Fibroblast of skin of abdomen (primary cell): ENCODE measurements around the gene CYP1A2.

Experiments used
- DNase-seq: peaks from one replicate; pipeline ENCODE4 v3.0.0-alpha.2; 2013

Gene CYP1A2

DNA sequence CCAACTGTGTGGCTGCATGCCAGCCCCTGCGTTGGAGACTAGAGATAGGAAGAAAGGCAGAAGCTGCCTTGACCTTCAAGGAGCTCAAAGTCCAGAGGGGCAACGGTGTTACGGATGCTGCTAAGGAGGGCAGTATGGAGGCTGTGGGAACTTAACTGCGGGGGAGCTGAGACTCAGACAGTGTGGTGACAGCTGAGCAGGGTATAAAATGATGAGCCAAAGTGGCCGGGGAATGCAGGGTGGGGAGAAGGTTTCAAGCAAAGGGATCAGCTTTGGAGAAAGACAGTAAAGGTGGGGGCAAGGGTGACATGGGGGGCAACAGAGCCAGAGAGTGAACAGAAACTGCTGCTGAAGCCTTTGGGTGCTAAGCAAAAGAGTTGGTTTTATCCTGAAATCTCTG is 6.2 kb upstream of the CYP1A2 start:
- no peak for DNase-seq

DNA sequence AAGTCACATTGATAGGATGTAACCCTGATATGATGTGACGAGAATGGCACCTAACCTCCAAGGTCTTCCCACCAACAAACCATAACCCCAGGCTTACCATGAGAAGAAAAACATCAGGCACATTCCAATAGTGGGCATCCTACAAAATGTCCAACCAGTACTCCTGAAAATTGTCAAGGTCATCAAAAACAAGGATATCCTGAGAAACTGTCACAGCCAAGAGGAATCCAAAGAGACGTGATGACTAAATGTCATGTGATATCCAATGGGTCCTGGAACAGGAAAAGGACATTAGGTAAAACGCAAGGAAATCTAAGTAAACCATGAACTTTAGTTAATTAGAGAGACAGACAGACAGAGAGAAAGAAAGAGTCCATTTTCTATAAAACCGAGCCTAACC is 2.3 kb upstream of the CYP1A2 start:
- DNase-seq: no peak

DNA sequence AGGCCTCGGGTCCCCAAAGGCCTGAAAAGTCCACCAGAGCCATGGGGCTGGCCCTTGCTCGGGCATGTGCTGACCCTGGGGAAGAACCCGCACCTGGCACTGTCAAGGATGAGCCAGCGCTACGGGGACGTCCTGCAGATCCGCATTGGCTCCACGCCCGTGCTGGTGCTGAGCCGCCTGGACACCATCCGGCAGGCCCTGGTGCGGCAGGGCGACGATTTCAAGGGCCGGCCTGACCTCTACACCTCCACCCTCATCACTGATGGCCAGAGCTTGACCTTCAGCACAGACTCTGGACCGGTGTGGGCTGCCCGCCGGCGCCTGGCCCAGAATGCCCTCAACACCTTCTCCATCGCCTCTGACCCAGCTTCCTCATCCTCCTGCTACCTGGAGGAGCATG is 1.2 kb downstream of the CYP1A2 start:
- no peak for DNase-seq

DNA sequence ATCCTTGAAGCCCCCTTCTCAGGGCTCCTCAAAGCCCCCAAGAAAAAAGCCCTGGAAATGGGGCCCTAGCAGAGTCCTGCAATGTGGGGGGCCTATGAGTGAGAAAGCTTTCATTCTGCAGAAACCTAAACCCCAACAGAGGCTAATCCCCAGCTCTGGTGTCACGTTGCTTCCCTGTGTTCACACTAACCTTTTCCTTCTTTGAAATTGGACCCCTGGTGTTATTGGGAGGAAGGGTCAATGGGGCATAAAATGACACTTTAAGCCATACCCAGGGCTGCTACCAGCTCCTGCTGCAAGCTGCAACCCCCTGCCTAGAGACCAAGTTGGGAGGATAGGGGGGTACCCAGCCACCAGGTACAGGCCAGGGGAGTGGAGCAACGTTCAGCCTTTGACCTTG is 2.1 kb downstream of the CYP1A2 start:
- DNase-seq: no peak

DNA sequence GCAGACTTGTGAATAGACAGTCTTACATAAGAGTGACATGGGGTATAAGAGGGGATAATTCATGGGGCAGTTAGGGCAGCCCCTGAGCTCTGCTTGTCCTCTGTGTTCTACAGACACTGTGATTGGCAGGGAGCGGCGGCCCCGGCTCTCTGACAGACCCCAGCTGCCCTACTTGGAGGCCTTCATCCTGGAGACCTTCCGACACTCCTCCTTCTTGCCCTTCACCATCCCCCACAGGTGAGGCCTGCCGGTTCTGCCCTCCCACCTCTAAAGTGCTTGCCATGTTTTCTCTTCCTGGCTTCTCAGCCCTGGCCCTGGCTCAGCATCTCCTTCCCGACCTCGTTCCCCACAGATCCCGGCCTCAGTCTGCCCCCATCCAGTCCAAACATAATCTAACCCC is 3.4 kb downstream of the CYP1A2 start:
- DNase-seq: no peak

DNA sequence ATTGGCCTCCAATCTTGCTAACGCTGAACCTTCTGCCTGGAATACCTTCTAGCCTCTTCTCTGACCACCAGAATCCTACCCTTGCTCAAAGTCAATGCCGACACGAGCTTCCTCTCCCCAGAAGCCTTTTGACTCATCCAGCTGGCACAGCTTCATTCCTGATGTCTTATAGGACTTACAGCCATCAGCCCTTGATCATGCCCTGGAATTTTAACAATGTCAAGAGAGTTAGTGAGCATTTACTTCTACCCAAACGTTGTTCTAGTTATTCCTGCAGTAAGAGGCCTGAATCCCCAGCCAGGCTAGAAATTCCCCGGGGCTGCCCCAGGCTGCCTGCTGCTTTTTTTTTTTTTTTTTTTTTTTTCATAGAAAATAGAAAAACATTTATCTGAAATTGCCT is 3.9 kb downstream of the CYP1A2 start:
- peak; percentile 65 for DNase-seq

DNA sequence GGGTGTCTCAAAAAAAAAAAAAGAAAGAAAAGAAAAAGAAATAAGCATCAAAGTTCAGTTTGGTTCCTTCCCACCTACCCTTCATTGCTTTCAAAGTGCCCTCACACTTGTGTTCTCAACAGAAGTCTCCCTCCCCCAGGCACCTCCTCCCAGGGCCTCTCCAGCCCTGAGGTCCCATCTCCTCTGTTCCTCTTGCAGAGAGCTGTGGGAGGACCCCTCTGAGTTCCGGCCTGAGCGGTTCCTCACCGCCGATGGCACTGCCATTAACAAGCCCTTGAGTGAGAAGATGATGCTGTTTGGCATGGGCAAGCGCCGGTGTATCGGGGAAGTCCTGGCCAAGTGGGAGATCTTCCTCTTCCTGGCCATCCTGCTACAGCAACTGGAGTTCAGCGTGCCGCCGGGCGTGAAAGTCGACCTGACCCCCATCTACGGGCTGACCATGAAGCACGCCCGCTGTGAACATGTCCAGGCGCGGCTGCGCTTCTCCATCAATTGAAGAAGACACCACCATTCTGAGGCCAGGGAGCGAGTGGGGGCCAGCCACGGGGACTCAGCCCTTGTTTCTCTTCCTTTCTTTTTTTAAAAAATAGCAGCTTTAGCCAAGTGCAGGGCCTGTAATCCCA is 6.1 kb downstream of the CYP1A2 start:
- DNase-seq: no peak

DNA sequence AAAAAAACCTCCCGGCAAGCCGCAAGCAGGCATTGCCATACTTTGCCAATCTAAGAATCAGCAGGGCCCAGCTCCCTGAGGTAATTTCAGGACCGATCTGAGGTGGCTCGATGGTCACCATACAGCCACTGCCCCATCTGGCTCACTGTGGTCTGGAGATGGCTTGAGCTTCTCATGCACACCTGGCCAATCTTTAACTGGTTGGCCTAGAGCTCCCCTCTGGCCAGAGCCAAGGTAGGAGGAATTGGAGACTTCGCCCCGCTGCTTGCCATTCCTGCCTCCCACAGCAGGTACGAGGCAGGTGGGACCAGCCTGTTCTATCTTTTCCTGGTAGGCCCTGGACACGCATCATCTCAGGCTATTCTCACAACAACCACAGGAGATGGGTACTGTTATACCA is 10.1 kb downstream of the CYP1A2 start:
- no peak for DNase-seq

DNA sequence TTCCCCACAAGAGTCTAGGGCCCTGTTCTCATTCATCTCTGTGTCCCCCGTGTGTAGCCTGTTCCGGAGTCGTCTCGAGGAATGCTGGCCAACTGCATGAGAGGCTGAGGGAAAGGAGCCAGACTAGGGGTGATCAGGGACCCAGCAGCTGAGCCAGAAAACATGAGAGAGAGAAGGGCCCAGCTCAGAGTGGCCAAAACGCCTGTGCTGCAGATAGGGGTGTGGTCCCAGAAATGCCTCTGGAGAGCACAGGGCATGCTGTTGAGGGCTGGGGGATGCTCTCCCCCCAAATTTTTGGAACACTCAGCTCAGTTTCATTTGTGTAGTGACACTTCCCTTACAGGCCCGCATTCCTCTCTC is 14.1 kb downstream of the CYP1A2 start:
- DNase-seq: no peak

DNA sequence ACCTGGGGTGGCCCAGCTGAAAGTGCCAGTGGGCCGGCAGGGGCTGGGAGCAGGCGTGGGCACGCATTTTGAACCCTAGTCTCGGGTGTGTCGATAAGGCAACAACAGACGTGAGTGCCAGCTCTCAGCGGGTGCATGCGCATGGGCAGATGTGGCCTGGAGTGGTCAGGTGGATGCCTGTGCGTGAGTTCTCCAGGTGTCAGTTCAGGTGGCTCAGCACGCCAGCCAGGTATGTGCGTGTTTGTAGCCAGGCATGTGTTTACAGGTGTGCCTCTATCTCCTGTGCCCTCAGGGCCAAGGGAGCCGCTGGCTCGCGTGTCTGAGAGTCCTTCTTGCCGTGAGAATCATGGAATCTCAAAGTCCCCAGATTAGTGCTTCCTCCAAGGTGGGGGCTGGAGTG is 14.8 kb downstream of the CYP1A2 start:
- no peak for DNase-seq

DNA sequence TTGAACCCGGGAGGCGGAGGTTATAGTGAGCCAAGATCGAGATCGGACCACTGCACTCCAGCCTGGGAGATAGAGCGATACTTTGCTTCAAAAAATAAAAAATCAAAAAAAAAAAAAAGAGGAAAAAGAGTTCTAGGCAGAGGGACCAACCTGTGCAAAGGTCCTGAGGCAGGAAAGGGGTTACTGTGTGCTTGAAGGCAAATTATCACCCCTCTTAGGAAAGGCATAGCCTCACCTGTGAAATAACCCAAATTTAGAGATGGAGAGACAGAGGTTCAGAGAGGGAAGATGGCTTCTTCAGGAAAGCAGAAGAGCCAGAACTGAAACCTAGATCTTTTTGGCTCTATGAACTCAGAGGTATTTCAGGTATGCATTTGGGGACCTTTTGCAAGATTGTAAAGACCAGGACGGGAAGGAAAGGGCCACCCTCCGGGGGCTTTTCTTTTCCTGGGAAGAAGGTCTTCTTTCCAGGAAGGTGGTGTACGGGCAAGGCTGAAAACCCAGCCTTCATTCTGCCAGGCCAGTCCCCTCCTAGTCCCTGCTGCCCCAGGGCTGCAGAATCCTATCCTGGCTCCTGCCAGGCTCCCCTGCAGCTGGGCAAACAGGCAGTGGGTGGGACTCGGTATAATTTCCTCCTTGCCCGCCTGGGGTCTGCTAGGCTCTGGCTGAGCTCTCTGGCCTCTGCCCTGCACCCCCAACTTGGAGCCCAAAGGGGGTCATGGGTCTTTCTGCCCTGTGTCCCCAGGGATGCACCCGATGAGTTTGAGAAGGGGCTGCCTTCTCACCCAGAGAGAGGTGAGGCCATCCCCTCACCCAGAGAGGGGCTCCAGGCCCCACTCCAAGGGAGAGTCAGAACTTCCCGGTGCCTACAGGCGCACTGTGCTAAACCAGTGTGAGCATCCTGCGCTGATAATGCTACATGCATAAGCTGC is 18.8 kb downstream of the CYP1A2 start:
- no peak for DNase-seq

DNA sequence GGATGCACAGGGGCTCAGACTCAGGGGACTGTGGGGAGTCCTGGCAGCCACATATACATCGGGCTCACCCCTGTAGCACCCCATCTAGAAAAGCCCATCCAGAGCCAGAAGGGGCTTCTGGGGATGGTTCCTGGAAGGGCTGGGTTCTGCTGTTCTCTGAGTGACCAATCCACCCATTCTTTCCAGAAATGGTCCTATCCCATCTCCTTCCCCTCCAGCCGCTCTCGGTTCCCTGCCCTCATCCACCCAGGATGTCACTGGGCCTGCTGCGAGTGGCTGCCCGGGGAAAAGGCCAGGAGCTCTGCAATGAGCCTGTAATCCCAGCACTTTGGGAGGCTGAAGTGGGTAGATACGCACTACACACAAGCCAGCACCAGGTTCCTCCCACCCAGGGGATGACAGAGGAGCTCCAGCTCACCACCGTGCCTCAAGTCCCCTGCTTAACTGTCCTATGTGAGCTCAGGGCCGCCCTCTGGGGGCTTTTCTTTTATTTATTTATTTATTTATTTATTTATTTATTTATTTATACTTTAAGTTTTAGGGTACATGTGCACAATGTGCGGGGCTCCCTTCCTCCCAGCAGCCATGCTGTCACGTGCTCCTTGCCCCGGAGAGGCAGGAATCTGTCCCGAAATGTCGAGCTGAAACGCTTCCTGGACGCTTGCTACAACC is 19.6 kb downstream of the CYP1A2 start:
- DNase-seq: no peak

DNA sequence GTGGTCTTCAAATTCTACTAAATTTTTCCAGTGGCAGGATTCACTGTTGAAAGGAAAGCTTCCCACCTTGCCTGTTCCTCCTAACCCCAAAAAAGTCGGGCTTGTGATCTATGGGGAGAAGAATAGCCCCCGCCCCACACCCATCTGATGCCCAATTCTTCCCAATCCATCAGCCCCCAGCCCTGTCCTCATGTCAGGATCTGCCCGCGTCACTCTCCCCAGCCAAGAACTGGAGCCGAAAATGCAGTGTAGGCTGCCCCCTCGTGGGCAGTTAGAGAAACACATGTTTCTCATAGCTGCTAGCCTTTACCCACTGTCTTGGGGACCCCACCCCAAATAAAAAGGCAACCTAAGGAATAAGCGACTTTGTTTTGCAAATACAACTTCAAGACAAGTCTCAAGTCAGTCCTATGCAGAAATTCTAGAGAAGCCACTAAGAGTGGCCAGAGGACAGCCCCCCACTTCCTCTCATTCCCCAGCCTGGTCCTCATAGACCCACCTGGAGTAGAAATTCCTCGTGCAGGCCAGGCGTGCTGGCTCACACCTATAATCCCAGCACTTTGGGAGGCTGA is 20.2 kb downstream of the CYP1A2 start:
- peak; percentile 50 for DNase-seq

DNA sequence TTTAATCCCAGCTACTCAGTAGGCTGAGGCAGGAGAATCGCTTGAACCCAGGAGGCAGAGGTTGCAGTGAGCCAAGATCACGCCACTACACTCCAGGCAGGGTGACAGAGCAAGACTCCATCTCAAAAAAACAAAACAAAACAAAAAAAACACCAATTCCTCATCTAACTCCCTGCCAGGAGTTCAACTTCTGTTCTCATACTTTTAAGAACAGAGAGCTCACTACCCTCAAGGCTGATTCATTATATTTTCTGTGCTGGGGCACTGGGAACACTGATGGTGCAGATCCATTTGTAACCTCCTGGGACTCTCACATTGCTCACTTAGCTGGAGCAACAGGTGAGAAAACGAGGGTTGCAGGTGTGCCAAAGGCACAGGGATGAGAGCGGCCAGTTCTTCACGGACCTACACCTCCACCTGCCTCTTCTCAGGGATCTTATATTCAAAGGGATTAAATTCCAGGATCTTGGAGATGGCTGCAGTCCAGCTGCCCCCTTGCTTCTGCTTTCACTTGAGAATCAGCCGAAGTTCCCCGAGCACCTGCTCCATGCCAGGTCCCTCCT is 20.9 kb downstream of the CYP1A2 start:
- no peak for DNase-seq

DNA sequence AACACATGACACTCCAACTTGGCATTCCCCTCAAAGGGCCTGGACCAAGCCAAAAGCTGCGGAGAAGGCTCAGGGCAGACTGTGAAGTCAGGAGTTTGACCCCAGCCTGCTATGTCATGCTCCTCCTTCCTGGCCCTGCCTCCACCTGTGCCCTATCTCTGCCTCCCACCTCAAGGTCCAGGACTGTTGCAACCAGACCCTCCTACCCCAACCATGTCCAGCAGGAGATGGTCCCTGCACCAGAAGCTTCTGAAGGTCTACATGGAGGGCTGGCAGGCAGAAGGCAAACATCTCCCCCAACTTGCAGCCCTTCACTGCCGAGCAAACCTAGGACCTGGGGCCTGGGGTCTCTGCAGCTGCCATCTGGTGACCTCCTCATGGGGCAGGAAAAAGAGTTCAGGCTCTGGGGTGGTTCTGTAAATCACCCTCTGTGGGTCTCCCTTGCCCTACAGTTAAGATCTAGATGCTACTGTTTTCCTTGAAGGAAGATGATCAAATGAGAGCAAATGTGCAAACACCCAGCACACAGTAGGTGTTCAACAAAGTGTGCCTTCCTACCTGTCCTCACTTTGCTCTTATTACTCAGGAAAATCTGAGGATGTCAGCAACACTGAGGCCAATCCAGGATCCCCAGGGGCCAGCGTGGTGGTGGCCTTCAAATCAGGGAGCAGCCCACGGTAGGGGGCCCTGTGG is 21.7 kb downstream of the CYP1A2 start:
- no peak for DNase-seq

DNA sequence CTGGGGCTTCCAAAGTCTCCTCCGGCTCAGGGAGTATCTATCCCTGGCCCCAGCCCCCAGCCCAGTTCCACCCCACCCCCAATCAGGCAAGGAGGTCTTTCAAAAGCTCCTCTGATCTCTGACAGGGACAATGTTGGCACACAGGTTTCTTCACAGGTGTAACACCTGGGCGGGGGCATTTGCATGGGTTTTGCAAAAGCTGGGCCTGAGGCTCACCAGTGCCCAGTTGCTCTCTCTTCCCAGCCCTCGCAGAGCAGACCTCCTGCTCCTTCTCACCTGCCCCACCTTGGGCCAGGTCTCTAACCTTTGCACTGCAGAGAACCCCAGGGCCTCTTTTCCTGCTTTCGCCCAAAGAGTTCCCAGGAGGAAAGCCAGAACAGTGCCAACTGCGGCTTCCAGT is 24.7 kb downstream of the CYP1A2 start:
- no peak for DNase-seq

DNA sequence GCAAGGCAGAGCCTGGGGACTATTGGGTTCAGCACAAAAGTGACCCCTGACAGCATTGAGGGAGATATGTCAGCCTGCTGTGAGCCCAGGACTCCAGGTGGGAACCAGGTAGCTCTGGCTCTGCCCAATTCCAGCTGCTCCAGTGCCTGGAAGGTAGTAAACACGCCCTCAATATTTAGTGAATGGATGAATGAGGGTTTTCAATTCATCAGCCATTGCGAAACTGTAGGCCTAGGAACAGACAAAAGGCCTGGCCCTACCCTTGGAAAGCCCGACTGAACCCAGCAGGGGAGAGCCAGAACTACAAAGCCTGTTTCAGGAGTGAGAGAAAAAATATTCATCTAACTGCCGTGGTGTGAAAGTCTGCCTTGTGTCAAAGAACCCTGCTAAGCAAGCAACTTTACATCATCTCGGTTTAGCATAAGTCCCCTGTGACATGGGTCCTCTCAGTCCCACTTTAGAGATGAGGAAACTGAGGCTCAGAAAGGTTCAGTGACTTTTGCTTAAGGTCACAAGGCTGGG is 25.1 kb downstream of the CYP1A2 start:
- DNase-seq: no peak

DNA sequence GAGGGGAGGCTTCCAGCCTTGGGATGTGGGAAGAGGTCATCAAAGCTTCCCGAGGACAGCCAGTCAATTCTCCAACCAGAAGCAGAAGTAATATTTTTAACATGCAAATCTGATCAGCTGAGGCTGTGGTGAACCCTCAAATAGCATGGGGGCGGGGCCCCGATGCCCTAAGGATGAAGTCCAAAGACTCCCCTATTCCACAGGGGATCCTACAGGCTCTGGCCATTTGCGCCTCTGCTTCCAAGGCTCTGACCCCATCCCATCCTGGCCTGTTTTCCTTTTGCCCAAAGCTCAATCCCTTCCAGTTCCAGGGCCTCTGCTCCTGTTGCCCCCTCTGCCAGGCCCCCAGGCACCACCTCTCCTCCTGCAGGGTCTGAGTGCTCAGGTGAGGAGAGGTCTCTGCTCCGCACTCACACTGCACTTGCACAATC is 26.5 kb downstream of the CYP1A2 start:
- DNase-seq: no peak

DNA sequence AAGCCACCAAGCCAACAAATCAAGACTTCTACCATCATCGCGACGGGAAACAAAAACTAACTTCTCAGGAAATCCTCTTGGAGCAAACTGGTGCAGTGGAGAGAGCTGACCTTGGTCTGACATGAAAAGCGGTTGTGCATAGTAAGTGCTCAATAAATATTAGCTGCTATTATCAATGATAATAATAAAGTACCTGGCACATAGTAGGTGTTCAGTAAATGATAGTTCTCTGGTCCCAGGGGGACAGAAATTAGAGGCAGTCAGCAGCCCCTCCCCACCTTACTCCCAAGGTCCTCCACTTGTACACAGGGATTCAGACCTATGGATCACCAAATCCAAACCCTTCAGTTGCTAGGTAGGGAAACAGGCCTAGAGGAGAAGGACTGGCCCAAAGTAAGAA is 27.2 kb downstream of the CYP1A2 start:
- DNase-seq: no peak

DNA sequence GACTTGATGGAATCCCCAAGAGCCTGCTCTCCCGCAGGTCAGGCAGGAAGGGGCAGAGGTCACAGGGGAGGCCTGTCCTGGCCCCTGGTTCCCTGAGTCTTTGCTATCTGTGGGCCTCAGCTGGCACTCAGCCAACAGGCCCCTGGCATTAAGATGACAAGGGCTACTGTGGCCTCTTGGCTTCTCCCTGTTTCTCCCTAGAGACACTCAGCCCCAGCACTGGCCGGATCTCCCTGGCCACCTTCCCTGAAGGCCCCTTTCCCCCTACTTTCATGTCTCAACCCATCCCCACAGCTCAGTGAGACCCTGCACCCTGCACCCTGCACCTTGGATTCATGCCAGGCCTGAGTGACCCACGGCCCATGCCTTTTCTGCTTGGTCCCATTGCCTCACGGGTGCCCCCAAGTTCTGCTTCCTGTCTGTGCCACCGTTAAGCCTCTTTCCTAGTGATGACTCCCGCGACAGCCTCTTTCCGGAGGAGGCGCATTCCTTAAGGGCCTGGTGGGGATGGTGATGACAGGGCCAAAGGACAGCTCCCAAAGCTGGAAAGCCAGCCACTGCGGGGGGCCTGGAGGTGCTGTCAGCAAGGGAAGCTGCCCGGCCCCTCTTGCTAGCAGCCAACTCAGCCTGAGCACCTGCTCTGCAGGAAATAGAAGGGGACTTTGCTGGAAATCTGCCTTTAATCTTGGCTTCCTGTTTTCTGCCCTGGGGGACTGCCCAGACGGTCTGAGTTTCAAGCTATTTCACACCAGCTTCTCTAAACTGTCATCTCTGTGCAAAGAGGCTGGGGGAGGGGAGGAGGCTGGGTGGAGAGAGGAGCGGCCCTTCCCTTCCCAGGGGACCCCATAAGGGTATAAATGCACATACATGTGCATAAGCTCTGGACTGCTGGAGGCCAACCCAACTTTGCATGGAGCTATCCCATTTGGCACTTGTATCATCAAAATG is 28.4 kb downstream of the CYP1A2 start:
- DNase-seq: peak; percentile 13
